ENCODE measurements around the gene AHI1. TPM values are rescaled to one million over a fixed set of nuclear protein-coding genes. Genes with fewer than 3 reads are reported as not detected.

The AHI1 gene
- total RNA-seq, 1 experiment from 2014 or later: 8.9 TPM

Small RNAs within 50 kb of the gene (microRNA-seq; reads per million reads assigned to microRNA genes)
- gene MIR548A2 (ENCODE audit: unreplicated experiment): not detected

Data from PC-3 (cell line).